Endothelial cell of umbilical vein (primary cell): ENCODE results near the gene DRD1. TPM values are rescaled to one million over a fixed set of nuclear protein-coding genes. Genes with fewer than 3 reads are reported as not detected.

Experiments
- BruUV-seq: library from RNA; stranded (reverse); fragments of 400-500 nt; replicated peaks from 2 replicates; lab custom pipeline; 2021; lab: Mats Ljungman, UMichigan
- CTCF ChIA-PET: fragments of 300-600, 350-600 bp; sonication (Branson Sonifier 250); formaldehyde crosslinking; loops from one replicate; lab custom pipeline; 2021; ENCODE audit warnings: antibody characterized with exemption, inconsistent platforms; lab: Charles Lee
- POLR2A ChIA-PET: fragments of 300-600, 350-600 bp; sonication (Branson Sonifier 250); formaldehyde crosslinking; loops from one replicate; lab custom pipeline; 2021; ENCODE audit warnings: antibody characterized with exemption, inconsistent platforms; lab: Charles Lee
- DNase-seq: peaks from one replicate; pipeline ENCODE4 v3.0.0-alpha.2; 2011; ENCODE audit warnings: low read depth, low spot score
- FAIRE-seq: peaks from 2 replicates; lab custom pipeline; 2011; peaks lifted over from hg19 to GRCh38; lab: Jason Lieb, UNC
- H2AFZ ChIP-seq: 2 replicates; pipeline ENCODE4 v1.6.0; 2012; ENCODE audit warnings: low read depth, low read length, control low read depth, inconsistent platforms
- H3K27ac ChIP-seq: 2 replicates; pipeline ENCODE4 v1.5.1; 2011; ENCODE audit warnings: low read depth, mild to moderate bottlenecking, control low read depth, low read length, moderate library complexity; ENCODE audit not compliant: insufficient read depth
- H3K27me3 ChIP-seq, 2 experiments: 2 replicates each; pipeline versions ENCODE4 v1.6.0 to v1.6.1; 2011; ENCODE audit warnings: low read length in 2 of 2, mixed read lengths in 1 of 2; ENCODE audit not compliant: control insufficient read depth in 2 of 2, insufficient read depth in 2 of 2
- H3K36me3 ChIP-seq, 2 experiments: 2 replicates in 1 of 2; 3 replicates in 1 of 2; pipeline ENCODE4 v1.5.1; 2011; ENCODE audit warnings: low read length in 2 of 2, mild to moderate bottlenecking in 1 of 2, moderate library complexity in 1 of 2; ENCODE audit not compliant: control insufficient read depth in 2 of 2, insufficient read depth in 2 of 2; ENCODE audit errors: extremely low read depth in 1 of 2
- H3K4me1 ChIP-seq: 3 replicates; pipeline ENCODE4 v1.5.1; 2011; ENCODE audit warnings: mild to moderate bottlenecking, low read length; ENCODE audit not compliant: control insufficient read depth, insufficient read depth; ENCODE audit errors: extremely low read depth
- H3K4me2 ChIP-seq: 2 replicates; pipeline ENCODE4 v1.6.1; 2011; ENCODE audit warnings: low read length, control low read depth, mixed read lengths; ENCODE audit not compliant: insufficient read depth
- H3K4me3 ChIP-seq, 3 experiments: fragments of 200-600 bp in 1 of 3; sonication (generic), shearing (Covaris generic) in 1 of 3; replicated peaks in 1 of 3; 2 replicates each; pipeline ENCODE4 v1.5.1; 2011 to 2016; ENCODE audit warnings: control low read depth in 3 of 3, low read length in 3 of 3, mild to moderate bottlenecking in 2 of 3, inconsistent platforms in 1 of 3, low read depth in 1 of 3, moderate library complexity in 1 of 3; ENCODE audit not compliant: insufficient read depth in 1 of 3
- H3K79me2 ChIP-seq: 2 replicates; pipeline ENCODE4 v1.6.0; 2012; ENCODE audit warnings: low read length, inconsistent platforms; ENCODE audit not compliant: control insufficient read depth, insufficient read depth
- H3K9ac ChIP-seq: replicated peaks from 2 replicates; pipeline ENCODE3; 2011; ENCODE audit warnings: low read length, control low read depth; ENCODE audit not compliant: insufficient read depth; ENCODE audit errors: extremely low read depth
- H3K9me1 ChIP-seq: replicated peaks from 3 replicates; pipeline ENCODE4 v1.6.0; 2011; ENCODE audit warnings: mild to moderate bottlenecking, low read length; ENCODE audit not compliant: control insufficient read depth, insufficient read depth; ENCODE audit errors: extremely low read depth
- H3K9me3 ChIP-seq: replicated peaks from 2 replicates; pipeline ENCODE4 v1.5.1; 2012; ENCODE audit warnings: low read length, inconsistent platforms; ENCODE audit not compliant: control insufficient read depth, insufficient read depth
- H4K20me1 ChIP-seq: replicated peaks from 2 replicates; pipeline ENCODE3; 2011; ENCODE audit warnings: mild to moderate bottlenecking, low read length; ENCODE audit not compliant: control insufficient read depth, insufficient read depth; ENCODE audit errors: extremely low read depth
- EZH2 ChIP-seq: IDR thresholded peaks from 2 replicates; pipeline ENCODE4 v1.6.1; 2012; ENCODE audit warnings: borderline replicate concordance, low read depth, mild to moderate bottlenecking, moderate library complexity, low read length, inconsistent platforms; ENCODE audit not compliant: severe bottlenecking
- FOS ChIP-seq: IDR thresholded peaks from 2 replicates; pipeline ENCODE4 v1.6.1; 2011; ENCODE audit warnings: mild to moderate bottlenecking, low read length, moderate library complexity, borderline replicate concordance; ENCODE audit not compliant: insufficient read depth
- GATA2 ChIP-seq: IDR thresholded peaks from 2 replicates; pipeline ENCODE4 v1.7.0; 2011; ENCODE audit warnings: low read depth, mild to moderate bottlenecking, moderate library complexity, mixed read lengths, low read length; ENCODE audit not compliant: insufficient read length, insufficient read depth
- JUN ChIP-seq: IDR thresholded peaks from 2 replicates; pipeline ENCODE4 v1.6.1; 2011; ENCODE audit warnings: borderline replicate concordance, low read depth; ENCODE audit not compliant: insufficient read length, insufficient read depth
- MYC ChIP-seq: IDR thresholded peaks from one replicate; pipeline ENCODE4 v1.6.1; 2011; ENCODE audit warnings: mild to moderate bottlenecking, low read depth, low read length
- POLR2A ChIP-seq: IDR thresholded peaks from 2 replicates; pipeline ENCODE4 v1.6.1; 2012; ENCODE audit warnings: low read depth, mild to moderate bottlenecking, control low read depth, low read length
- POLR2AphosphoS5 ChIP-seq: IDR thresholded peaks from 2 replicates; pipeline ENCODE4 v1.6.1; 2012; ENCODE audit warnings: low read depth, mild to moderate bottlenecking, control low read depth, low read length, moderate library complexity; ENCODE audit not compliant: insufficient read depth
- dilution Hi-C: fragments of 300-500 bp; cut with MboI; formaldehyde crosslinking; loops from one replicate; pipeline ENCODE4 v1.15.0; 2019; ENCODE audit warnings: low sequenced_read_pairs; ENCODE audit not compliant: extremely low pct_ligation_motif_present
- intact Hi-C: fragments of 100-400 bp; cut with micrococcal nuclease; formaldehyde crosslinking; loops from one replicate; pipeline ENCODE4 v1.10.0; 2022
- polyA plus RNA-seq, 4 experiments: library from polyadenylated mRNA; depleted of rRNA in 3 of 4; stranded (reverse) in 3 of 4; unstranded in 1 of 4; fragments of >200 nt; gene quantifications; 2 replicates each; pipeline versions ENCODE4 v1.2.1 to v1.2.3, GENCODE V29; 2011 to 2012; ENCODE audit warnings: missing spikeins in 1 of 4
- total RNA-seq: library from RNA; stranded (reverse); gene quantifications from 2 replicates; pipeline ENCODE4 v1.2.3, GENCODE V29; 2021
- TF ChIP-seq, protein P1 (sequence below), 2 donors: IDR thresholded peaks; 1 replicate in 1 of 2; 2 replicates in 1 of 2; pipeline ENCODE4 v1.5.1; 2011; ENCODE audit warnings: low read length in 2 of 2, mild to moderate bottlenecking in 2 of 2, moderate library complexity in 2 of 2, control low read depth in 1 of 2, inconsistent platforms in 1 of 2, low read depth in 1 of 2; ENCODE audit not compliant: insufficient read depth in 1 of 2; ENCODE audit errors: extremely low read depth in 1 of 2
- TF ChIP-seq, protein P2 (sequence below): IDR thresholded peaks from 2 replicates; pipeline ENCODE4 v1.6.1; 2011; ENCODE audit not compliant: insufficient read depth, insufficient read length

DRD1 gene
- total and polyA plus RNA-seq, 2 donors (not counting 3 experiments of a cell fraction or from before 2014, with no cell fraction given) = not detected

DNA sequence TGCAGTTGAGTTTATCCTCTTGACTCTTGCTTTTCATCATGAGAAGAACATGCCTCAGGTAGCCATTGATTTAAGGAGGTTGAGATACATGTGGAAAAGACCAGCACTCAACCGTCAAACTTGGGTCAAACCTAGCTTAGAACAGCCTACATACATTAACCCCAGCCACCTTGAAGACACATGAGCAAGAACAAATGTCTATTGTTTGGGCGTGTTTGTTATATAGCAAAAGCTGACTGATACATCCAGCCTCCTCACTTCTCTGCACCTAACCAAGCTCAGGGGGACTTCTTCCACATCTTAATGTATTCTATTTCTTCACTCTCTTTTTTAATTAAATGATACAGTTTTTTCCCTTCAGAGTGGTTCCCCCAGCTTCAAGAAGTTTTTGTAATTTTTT, 28.7 kb downstream of the DRD1 start:
- Histone ChIP-seq H3K9me1 (no peaks in the 10 kb centered on the region), H3K36me3 (no peaks in the 10 kb centered on the region), H4K20me1 (no peaks in the 10 kb centered on the region), H3K9ac (no peak overlapping the region), H3K27me3 (no peaks in the 10 kb centered on the region), H2AFZ (no peak overlapping the region), H3K79me2 (no peaks in the 10 kb centered on the region), H3K4me3 (no peak overlapping the region), H3K4me2 (no peak overlapping the region), H3K27ac (no peak overlapping the region), H3K9me3 (peaks cover 2% of the 10 kb centered on the region), H3K4me1 (no peaks in the 10 kb centered on the region)
- intact Hi-C loops (no loop called here), dilution Hi-C loops (no loop called here)
- no peak for DNase-seq
- BruUV-seq = no TSS peak
- ChIA-PET POLR2A (interaction anchor here (0.7 kb wide), 1 partner anchor 1190 kb away, joined by 4 read pairs; no protein-coding TSS in a partner anchor), CTCF (no interaction called here)
- FAIRE-seq = no peak
- TF ChIP-seq POLR2A = no peak
- TF ChIP-seq, protein P1, sequence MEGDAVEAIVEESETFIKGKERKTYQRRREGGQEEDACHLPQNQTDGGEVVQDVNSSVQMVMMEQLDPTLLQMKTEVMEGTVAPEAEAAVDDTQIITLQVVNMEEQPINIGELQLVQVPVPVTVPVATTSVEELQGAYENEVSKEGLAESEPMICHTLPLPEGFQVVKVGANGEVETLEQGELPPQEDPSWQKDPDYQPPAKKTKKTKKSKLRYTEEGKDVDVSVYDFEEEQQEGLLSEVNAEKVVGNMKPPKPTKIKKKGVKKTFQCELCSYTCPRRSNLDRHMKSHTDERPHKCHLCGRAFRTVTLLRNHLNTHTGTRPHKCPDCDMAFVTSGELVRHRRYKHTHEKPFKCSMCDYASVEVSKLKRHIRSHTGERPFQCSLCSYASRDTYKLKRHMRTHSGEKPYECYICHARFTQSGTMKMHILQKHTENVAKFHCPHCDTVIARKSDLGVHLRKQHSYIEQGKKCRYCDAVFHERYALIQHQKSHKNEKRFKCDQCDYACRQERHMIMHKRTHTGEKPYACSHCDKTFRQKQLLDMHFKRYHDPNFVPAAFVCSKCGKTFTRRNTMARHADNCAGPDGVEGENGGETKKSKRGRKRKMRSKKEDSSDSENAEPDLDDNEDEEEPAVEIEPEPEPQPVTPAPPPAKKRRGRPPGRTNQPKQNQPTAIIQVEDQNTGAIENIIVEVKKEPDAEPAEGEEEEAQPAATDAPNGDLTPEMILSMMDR (IDR thresholded peaks at IDR 0.05; ENCODE audit: extremely low read depth in 1 of 2, insufficient read depth in 1 of 2, low read depth in 1 of 2, low read length in 2 of 2) = no peak
- TF ChIP-seq, protein P2, sequence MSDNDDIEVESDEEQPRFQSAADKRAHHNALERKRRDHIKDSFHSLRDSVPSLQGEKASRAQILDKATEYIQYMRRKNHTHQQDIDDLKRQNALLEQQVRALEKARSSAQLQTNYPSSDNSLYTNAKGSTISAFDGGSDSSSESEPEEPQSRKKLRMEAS = no peak
- no peak for TF ChIP-seq EZH2
- TF ChIP-seq GATA2 = no peak
- no peak for TF ChIP-seq MYC
- TF ChIP-seq JUN = no peak
- TF ChIP-seq FOS = no peak
- no peak for TF ChIP-seq POLR2AphosphoS5
